ENCODE measurements around the gene MASP2.

DNA sequence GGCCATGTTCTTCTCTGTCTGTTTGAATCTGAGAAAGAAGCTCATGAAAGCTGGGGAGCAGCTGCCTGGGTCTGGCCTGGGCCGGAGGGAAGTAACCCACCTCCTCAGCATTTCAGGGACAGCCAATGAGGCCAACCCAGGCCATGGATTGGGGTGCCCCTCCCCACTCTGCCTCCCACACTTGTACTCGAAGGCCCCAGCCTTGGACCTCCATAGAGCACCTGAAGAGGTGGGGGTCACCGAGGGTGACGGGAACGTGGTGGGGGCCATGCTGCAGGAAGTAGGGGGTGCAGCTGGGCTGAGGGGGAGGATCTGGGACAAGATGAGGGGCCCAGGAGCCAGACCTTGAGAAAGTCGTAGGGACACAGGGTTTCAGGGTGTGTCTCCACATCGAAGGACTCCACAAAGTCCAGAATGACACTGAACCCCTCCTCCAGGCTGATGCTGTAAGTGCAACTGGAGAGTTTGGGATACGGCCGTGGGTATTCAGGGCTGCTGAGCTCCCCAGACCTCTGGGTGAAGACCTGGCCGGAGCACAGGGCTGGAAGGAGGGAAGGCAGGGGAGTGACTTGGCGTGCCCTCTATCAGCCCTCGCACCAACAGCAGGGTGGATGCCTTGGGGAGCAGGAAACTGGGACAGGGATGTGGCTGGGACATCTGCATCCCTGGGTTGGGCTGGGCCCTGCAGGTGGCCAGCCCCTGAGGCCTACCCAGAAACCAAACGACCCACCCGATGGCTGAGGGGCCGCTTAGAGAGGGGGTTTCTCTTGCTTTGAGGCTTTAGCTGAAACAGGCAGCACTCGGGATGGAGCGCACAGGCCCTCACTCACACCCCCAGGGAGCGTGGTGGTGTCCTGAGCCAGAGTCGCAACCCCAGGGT, 3.8 kb downstream of the MASP2 start:
- TF ChIP-seq, protein P1, sequence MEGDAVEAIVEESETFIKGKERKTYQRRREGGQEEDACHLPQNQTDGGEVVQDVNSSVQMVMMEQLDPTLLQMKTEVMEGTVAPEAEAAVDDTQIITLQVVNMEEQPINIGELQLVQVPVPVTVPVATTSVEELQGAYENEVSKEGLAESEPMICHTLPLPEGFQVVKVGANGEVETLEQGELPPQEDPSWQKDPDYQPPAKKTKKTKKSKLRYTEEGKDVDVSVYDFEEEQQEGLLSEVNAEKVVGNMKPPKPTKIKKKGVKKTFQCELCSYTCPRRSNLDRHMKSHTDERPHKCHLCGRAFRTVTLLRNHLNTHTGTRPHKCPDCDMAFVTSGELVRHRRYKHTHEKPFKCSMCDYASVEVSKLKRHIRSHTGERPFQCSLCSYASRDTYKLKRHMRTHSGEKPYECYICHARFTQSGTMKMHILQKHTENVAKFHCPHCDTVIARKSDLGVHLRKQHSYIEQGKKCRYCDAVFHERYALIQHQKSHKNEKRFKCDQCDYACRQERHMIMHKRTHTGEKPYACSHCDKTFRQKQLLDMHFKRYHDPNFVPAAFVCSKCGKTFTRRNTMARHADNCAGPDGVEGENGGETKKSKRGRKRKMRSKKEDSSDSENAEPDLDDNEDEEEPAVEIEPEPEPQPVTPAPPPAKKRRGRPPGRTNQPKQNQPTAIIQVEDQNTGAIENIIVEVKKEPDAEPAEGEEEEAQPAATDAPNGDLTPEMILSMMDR (IDR thresholded peaks at IDR 0.05) = no peak
- no peak for TF ChIP-seq EZH2 (IDR thresholded peaks at IDR 0.05; ENCODE audit: borderline replicate concordance, insufficient read depth, low read depth, low read length, poor library complexity, severe bottlenecking)
